VCaP (cell line): ENCODE measurements around the gene MORC2.

Source experiments
- H3K27ac ChIP-seq: fragments of 450-650 bp; 2 replicates; pipeline ENCODE4 v1.5.1; 2017
- CTCF ChIP-seq: fragments of 450-650 bp; conservative IDR thresholded peaks from 2 replicates; pipeline ENCODE4 v1.5.1; 2017; ENCODE audit warnings: mild to moderate bottlenecking, moderate library complexity

Gene MORC2

GRCh38 chr22:30876915-30877553 is 91.5 kb downstream of the MORC2 start:
- TF ChIP-seq CTCF, result no peak

GRCh38 chr22:30876221-30876751 is 92.3 kb downstream of the MORC2 start:
- no peak for TF ChIP-seq CTCF
- H3K27ac ChIP-seq, result no peak overlapping the region

More at GRCh38 chr22:30876915-30877553, 91.5 kb downstream of the MORC2 start:
- no peak overlapping the region for H3K27ac ChIP-seq

- no peak for TF ChIP-seq CTCF
- H3K27ac ChIP-seq, result no peak overlapping the region
Measured at GRCh38 chr22:30875481-30876215, 92.9 kb downstream of the MORC2 start.
